ENCODE data around the gene GTF3C5. TPM values are rescaled to one million over a fixed set of nuclear protein-coding genes. Genes with fewer than 3 reads are reported as not detected.
"Not testable (repeated sequence)": the region's sequence is repeated elsewhere in the genome, so short reads cannot be mapped to it uniquely, and the experiment has no call there.

GTF3C5 gene
- total and polyA plus RNA-seq, 9 donors = 32.3 to 71.6 (median 52.2) TPM

DNA sequence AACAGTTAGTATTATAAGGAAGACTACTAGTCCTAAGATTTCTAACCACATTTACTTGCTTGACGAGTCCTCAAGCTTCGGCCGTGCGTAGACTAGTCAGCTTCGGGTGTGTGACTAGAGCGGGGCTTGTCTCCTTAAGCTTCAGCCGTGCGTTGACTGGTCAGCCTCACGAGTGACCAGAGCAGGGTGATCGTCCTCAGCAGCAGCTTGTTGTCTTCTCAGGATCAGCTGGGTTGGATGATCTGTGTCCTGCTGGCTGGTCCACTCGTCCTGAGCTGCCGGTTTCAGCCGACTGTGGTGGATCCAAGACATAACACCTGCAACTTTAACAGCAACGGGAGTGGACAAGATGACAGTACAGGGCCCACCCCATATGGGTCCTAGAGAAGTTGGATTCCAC, 47.7 kb downstream of the GTF3C5 start:
- peak in 1 of 5 donors; percentile 35 for DNase-seq
- H3K36me3 ChIP-seq = no peaks in the 10 kb centered on the region
- TF ChIP-seq POLR2A (IDR thresholded peaks at IDR 0.05) (no peak), EP300 (IDR thresholded peaks at IDR 0.05) (no peak)
- TF ChIP-seq, protein P1, sequence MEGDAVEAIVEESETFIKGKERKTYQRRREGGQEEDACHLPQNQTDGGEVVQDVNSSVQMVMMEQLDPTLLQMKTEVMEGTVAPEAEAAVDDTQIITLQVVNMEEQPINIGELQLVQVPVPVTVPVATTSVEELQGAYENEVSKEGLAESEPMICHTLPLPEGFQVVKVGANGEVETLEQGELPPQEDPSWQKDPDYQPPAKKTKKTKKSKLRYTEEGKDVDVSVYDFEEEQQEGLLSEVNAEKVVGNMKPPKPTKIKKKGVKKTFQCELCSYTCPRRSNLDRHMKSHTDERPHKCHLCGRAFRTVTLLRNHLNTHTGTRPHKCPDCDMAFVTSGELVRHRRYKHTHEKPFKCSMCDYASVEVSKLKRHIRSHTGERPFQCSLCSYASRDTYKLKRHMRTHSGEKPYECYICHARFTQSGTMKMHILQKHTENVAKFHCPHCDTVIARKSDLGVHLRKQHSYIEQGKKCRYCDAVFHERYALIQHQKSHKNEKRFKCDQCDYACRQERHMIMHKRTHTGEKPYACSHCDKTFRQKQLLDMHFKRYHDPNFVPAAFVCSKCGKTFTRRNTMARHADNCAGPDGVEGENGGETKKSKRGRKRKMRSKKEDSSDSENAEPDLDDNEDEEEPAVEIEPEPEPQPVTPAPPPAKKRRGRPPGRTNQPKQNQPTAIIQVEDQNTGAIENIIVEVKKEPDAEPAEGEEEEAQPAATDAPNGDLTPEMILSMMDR (IDR thresholded peaks at IDR 0.05) = no peak
- intact Hi-C loops (cut with DNase I) = no loop called here
- H3K27ac ChIP-seq = peak overlapping the region in 1 of 2 donors; percentile 85
- 39 to 56% (median 40%) methylated on average over 14 of the region's 14 CpGs for WGBS, 3 donors
- H3K27me3 ChIP-seq = no peaks in the 10 kb centered on the region
- H3K4me1 ChIP-seq (ENCODE audit: insufficient read depth) = peaks cover 19% of the 10 kb centered on the region
- H3K4me3 ChIP-seq = no peak overlapping the region
- H3K9me3 ChIP-seq = no peaks in the 10 kb centered on the region

DNA sequence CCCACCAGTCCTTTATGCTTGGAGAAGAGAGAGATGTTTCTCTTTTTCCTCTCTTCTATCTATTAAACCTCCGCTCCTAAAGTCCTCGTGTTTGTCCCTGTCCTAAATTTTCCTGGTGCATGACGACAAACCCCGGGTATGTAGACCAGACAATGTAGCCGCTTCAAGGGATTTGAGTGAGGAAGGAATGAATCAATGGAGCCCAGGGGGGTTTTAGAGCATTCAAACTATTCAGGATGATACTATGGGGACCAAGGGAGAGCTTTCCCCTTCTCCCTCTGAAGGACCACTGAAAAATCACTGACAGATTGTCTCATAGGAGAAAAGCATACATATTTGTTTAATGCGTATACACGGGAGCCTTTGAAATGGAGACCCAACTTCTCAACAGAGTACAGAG, 49.4 kb downstream of the GTF3C5 start:
- Histone ChIP-seq H3K27ac (no peak overlapping the region), H3K36me3 (no peaks in the 10 kb centered on the region), H3K9me3 (no peaks in the 10 kb centered on the region), H3K4me3 (no peak overlapping the region), H3K4me1 (ENCODE audit: insufficient read depth) (peaks cover 11% of the 10 kb centered on the region), H3K27me3 (no peaks in the 10 kb centered on the region)
- no peak for DNase-seq
- 86 to 92% (median 88%) methylated on average over 7 of the region's 7 CpGs for WGBS, 3 donors
- TF ChIP-seq POLR2A (IDR thresholded peaks at IDR 0.05) (no peak), EP300 (IDR thresholded peaks at IDR 0.05) (no peak)
- TF ChIP-seq, protein P1 (IDR thresholded peaks at IDR 0.05) = no peak
- intact Hi-C loops (cut with DNase I) = no loop called here

DNA sequence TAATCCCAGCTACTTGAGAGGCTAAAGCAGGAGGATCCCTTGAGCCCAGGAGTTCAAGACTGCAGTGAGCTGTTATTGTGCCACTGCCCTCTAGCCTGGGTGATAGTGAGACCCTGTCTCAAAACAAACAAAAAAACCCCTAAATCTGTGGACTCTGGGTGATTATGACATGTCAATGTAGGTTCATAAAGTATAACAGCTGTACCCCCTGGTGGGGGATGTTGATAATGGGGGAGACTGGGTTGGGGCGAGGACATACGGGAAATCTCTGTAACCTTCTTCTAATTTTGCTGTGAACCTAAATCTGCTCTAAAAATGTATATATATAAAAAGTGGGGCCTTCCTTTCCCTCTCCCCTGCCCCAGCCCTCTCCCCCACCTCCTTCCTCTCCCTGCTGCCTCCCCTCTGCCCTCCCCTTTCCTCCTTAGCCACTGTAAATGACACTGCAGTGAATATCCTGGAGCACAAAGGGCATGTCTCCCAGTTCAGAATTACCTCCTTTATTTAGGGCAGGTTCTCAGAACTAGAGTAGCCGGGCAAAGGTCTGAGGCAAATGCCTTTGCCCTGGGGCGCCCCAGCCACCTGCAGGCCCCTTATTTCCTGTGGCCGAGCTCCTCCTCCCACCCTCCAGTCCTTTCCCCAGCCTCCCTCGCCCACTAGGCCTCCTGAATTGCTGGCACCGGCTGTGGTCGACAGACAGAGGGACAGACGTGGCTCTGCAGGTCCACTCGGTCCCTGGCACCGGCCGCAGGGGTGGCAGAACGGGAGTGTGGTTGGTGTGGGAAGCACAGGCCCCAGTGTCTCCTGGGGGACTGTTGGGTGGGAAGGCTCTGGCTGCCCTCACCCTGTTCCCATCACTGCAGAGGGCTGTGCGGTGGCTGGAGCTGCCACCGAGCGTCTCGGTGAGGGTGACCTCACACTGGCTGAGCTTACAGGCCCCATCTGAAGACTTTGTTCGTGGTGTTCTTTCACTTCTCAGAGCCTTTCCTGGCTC, 50.3 kb downstream of the GTF3C5 start:
- H3K27me3 ChIP-seq; intact Hi-C loops (cut with DNase I); H3K9me3 ChIP-seq; H3K36me3 ChIP-seq; H3K27ac ChIP-seq; H3K4me3 ChIP-seq: not testable (repeated sequence)
- WGBS, 3 donors = 83 to 95% (median 93%) methylated on average over 7 to 14 of the region's 18 CpGs
- peaks cover 11% of the 10 kb centered on the region for H3K4me1 ChIP-seq (ENCODE audit: insufficient read depth)
- peak in 1 of 5 donors; percentile 4 for DNase-seq

DNA sequence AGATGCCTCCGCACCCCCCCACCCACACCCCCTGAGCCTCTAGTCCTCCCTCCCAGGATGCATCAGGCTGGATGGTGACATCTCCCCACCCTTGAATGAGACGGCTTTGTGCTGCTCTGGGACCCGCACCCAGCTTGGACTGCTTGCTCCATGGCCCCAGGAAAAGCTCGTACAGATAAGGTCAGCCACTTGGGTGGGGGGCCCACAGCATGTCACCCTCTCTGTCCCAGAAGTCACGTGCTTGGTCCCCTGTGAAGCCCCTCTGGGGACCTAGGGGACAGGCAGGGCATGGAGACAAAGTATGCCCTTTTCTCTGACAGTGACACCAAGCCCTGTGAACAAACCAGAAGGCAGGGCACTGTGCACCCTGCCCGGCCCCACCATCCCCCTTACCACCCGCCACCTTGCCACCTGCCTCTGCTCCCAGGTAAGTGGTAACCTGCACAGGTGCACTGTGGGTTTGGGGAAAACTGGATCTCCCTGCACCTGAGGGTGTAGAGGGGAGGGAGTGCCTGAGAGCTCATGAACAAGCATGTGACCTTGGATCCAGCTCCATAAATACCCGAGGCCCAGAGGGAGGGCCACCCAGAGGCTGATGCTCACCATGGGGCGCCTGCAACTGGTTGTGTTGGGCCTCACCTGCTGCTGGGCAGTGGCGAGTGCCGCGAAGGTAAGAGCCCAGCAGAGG, 51.3 kb downstream of the GTF3C5 start:
- intact Hi-C loops (cut with DNase I); H3K4me1 ChIP-seq (ENCODE audit: insufficient read depth); H3K27me3 ChIP-seq; H3K36me3 ChIP-seq; H3K4me3 ChIP-seq; H3K27ac ChIP-seq; H3K9me3 ChIP-seq: not testable (repeated sequence)
- DNase-seq = peak in 1 of 5 donors; percentile 16
- WGBS, 3 donors = 77 to 84% (median 78%) methylated on average over 6 to 8 of the region's 12 CpGs

DNA sequence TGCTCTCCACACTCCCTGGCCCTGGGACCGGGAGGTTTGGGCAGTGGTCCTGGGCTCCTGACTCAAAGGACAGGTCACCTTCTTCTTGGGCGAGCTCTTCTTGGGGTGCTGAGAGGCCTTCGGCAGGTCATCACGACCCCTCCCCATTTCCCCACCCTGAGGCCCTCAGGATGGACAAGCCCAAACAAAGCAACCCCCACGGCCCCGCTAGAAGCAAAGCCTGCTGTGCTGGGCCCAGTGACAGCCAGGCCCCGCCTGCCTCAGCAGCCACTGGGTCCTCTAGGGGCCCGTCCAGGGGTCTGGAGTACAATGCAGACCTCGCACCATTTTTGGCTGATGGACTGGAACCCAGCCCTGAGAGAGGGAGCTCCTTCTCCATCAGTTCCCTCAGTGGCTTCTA, 52.9 kb downstream of the GTF3C5 start:
- H3K36me3 ChIP-seq; H3K27me3 ChIP-seq; H3K4me1 ChIP-seq (ENCODE audit: insufficient read depth); intact Hi-C loops (cut with DNase I); H3K4me3 ChIP-seq; H3K27ac ChIP-seq; H3K9me3 ChIP-seq: not testable (repeated sequence)
- DNase-seq = peak in 1 of 5 donors; percentile 20
- 74% methylated on average over 6 to 9 of the region's 9 CpGs; no CpG with 5 or more reads in 1 of the 3 donors for WGBS, 3 donors

DNA sequence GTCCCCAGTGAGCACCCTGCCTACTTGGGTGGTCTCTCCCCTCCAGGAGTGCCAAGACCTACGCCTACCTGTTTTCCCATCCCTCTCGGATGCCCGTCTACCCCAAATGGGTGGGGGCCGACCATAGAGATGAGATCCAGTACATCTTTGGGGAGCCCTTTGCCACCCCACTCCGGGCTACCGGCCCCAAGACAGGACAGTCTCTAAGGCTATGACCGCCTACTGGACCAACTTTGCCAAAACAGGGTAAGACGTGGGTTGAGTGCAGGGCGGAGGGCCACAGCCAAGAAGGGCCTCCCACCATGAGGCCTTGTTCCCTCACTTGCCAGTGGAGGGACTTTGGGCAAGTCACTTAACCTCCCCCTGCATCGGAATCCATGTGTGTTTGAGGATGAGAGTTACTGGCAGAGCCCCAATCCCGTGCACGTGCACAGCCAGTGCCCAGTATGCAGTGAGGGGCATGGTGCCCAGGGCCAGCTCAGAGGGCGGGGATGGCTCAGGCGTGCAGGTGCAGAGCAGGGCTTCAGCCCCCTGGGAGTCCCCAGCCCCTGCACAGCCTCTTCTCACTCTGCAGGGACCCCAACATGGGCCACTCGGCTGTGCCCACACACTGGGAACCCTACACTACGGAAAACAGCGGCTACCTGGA, 55.5 kb downstream of the GTF3C5 start:
- H3K4me3 ChIP-seq; H3K4me1 ChIP-seq (ENCODE audit: insufficient read depth); intact Hi-C loops (cut with DNase I); H3K9me3 ChIP-seq; H3K27ac ChIP-seq; H3K27me3 ChIP-seq; H3K36me3 ChIP-seq: not testable (repeated sequence)
- WGBS, 3 donors = 79 to 88% (median 80%) methylated on average over 13 to 17 of the region's 17 CpGs
- peak in 1 of 5 donors; percentile 21 for DNase-seq

Measured in ovary (tissue), 9 donors.